ENCODE data around the gene KRTAP13-1.

KRTAP13-1 gene

GRCh38 chr21:30395731-30396130 is at the start of gene KRTAP13-1:
KRTAP13-1 (plus strand) TSS chr21:30396031; CDS start chr21:30396087, 56 bp downstream.
- DNase-seq = no peak

DNA sequence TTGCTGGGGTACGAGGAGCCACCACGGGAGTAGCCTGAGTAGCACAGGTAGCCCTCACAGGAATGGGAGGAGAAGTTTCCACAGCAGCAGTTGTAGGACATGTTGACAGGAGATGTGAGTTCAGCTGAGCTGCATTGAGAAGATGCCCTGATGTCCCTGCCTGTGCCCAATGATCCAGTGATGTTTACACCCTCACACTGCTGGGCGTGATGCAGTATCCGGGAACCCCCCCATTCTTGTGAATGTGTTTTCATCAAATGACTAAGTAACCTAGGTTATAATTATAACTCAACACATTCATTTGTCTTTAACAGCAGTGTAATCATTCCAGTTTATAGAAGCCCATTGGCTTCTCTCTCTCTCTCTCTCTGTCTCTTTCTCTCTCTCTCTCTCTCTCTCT is 47.3 kb upstream of the KRTAP13-1 start, which contains the start of gene KRTAP23-1:
TSS of gene KRTAP23-1 (minus strand) at position 101 of the 400 bp plus-strand sequence. CDS start at position 101, 0 bp downstream.
- no peak for DNase-seq

GRCh38 chr21:30349572-30349971 is 46.3 kb upstream of the KRTAP13-1 start:
- DNase-seq = no peak

GRCh38 chr21:30351534-30351933 is 44.3 kb upstream of the KRTAP13-1 start:
- no peak for DNase-seq

DNA sequence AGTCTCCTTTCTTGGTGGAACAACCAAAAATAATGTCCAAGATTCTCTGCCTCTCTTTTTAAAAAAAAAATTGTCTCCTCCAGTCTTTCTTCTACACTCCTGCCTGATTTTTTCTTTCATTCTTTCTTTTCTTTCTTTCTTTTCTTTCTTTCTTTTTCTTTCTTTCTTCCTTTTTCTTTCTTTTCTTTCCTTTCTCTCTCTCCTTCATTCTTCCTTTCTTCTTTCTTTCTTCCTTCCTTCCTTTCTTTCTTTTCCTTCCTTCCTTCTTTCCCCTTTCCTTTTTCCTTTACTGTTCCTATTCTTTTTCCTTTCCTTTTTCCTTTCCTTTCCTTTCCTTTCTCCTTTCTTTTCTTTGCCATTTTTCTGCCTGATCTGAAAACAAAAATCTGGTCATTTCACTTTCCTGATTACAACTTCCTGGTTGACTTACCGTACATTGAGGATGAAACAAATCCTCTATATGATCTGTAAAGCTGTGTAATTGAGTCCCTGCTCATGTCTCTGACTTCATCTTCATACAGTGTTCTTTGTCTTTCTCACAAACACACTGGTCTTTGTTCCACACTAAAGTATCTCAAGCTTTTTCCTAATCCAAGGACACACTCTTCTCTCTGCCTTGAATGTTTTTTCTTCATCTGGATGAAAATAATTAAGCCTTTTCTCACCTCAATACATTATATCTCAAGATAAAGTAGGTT is 41.4 kb upstream of the KRTAP13-1 start:
- no peak for DNase-seq

GRCh38 chr21:30355906-30356305 is 39.9 kb upstream of the KRTAP13-1 start:
- DNase-seq = no peak

DNA sequence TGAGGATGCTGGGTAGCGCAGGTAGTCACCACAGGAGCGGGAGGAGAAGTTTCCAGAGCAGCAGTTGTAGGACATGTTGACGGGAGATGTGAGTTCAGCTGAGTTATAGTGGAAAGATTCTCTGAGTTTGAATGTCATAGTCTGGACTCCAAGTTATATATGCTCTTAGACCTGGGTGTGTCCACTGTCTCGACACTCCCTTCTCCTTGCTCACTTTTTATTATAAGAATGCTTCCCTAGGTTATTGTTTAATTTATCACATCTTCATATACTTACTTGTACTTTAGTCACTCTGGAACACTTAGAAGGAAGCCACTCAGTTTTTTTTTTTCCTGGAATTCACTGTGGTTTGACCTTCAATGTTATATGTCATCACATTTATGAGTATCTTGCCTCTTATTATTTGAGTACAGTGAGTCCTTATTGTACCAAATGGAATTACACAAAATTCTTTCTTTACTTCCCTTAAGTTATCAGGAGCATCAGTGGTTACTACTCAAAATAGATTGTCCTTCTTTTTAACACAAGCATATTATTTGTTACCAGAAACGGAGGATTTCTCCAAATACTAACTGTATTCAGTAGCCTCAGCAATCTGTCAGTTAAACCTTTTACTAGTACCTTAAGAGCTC is 23.6 kb upstream of the KRTAP13-1 start, which contains the start of gene KRTAP13-2:
TSS of gene KRTAP13-2 (minus strand) at position 133 of the 632 bp plus-strand sequence. CDS start at position 75, 58 bp downstream.
- DNase-seq = no peak

DNA sequence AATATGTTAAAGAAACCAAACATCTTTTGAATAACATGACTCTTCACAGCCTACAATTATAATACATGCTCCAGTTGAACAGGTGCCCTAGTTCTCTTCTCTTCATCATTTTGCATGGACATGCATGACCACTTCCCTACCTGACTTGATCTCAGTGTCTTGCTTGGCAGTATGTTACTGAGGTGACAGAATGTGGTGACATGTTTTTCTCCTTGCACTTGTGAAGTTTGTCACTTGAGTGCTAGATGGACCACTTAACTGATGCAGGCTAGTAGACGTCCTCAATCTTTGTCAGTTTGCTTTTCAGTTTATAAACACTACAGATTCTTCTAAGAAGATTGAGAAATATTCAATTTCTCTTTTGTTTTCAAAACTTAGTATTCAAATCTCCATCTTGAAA is 13.6 kb upstream of the KRTAP13-1 start:
- DNase-seq = no peak

- no peak for DNase-seq
Measured at GRCh38 chr21:30391492-30392025, 4.3 kb upstream of the KRTAP13-1 start.

- DNase-seq = no peak
Measured at GRCh38 chr21:30408782-30409494, 13.1 kb downstream of the KRTAP13-1 start.

DNA sequence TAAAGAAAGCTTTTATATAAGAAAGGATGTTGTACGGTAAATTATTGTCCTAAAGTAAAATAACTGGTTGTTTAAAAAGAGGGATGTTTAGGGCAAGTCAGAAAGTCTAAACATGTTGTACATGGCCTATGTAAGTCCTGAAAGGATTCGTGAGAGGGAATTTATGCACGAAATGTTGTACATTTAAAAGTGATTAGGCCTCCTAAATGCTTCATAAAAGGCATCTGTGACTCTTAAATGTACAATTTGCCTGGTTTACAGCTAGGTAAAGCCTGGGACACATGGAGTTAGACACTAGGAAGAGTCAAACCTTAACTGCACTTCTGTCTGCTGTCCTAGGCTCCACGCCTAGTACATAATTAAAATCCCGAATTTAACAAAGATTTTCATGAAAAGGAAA is 20.2 kb downstream of the KRTAP13-1 start:
- DNase-seq = no peak

GRCh38 chr21:30425826-30426225 is 30.0 kb downstream of the KRTAP13-1 start, which contains the start of gene KRTAP13-3:
KRTAP13-3 (minus strand) TSS chr21:30425926; CDS start chr21:30425912, 14 bp downstream.
- DNase-seq = no peak

DNA sequence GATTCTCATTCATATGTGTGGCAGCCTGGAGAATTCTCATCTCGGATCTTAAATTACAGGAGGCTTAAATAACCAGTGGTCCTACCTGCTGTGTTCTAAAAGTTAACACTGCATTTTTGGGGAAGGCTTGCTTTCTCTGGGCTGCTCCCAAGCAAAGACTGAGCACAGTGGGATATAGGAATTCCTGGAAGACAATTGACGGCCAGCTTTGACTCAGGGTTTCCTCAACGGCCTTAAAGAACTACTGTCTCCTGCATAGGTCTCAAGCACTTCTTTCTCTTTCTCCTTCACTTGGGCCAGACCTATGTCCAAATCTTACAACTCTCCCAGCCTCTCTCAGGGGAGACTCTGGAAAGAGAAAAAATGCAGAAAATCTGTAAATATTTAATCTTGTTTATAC is 30.9 kb downstream of the KRTAP13-1 start:
- DNase-seq = no peak

GRCh38 chr21:30430170-30430655 is 34.4 kb downstream of the KRTAP13-1 start, which contains the start of gene KRTAP13-4:
KRTAP13-4 (plus strand) TSS chr21:30430220; CDS start chr21:30430276, 56 bp downstream.
- no peak for DNase-seq

GRCh38 chr21:30434033-30434631 is 38.3 kb downstream of the KRTAP13-1 start:
- no peak for DNase-seq

DNA sequence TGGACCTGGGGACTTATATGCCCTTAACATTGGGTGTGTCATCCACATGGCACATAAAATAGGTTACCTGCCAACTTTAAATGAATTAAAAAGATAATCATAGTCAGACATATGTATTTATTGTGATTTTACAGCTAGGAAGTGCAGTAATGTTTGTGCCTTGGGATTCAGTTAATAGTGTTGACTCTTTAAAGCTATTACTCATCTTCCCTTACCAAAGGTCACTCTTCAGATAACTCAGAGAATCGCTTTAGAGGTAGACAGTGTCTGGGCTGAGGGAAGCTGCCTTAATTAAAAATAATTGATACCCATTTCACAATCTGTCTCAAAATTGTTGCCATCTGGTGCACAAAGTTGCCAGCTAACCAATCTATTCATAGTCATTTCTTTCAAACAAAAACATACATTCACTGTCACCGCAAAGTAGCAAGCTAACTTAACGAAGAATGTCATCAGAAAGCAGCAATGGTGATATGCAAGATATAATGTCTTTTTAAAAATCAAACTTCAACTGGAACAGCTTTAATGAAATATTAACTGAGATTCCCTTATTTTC is 41.3 kb downstream of the KRTAP13-1 start:
- no peak for DNase-seq

DNA sequence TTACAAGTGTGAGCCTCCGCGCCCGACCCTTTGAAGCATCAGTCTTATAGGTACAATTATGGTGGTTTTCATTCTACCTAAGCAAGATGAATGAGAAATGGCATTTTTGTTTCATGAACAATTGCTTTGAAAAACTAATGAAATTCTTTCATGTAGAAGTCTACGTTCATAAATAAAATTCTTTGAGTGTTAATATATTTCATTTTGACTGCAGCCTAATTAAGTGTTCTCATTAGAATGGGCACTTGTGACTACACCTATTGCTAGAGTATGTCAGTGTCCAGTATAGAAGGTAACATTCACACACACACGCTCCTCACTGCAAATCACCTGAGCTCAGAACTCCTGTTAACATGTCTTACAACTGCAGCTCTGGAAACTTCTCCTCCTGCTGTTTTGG is 44.1 kb downstream of the KRTAP13-1 start, which contains the start of gene KRTAP15-1:
TSS of gene KRTAP15-1 (plus strand) at position 301 of the 400 bp plus-strand sequence. CDS start at position 354, 53 bp downstream.
- no peak for DNase-seq

GRCh38 chr21:30443226-30443625 is 47.4 kb downstream of the KRTAP13-1 start:
- no peak for DNase-seq

- no peak for DNase-seq
Measured at GRCh38 chr21:30444204-30444603, 48.4 kb downstream of the KRTAP13-1 start.
